Neural cell (in vitro differentiated cells): Measurements from ENCODE around the gene KCNAB2.

Source experiments
- CTCF ChIP-seq: fragments of 450-650 bp; IDR thresholded peaks from 2 replicates; pipeline ENCODE4 v1.5.1; 2014; ENCODE audit warnings: antibody characterized with exemption, mild to moderate bottlenecking, moderate library complexity; ENCODE audit not compliant: poor library complexity, severe bottlenecking
- EP300 ChIP-seq: fragments of 450-650 bp; conservative IDR thresholded peaks from 2 replicates; pipeline ENCODE4 v1.6.1; 2014; ENCODE audit warnings: antibody characterized with exemption, mild to moderate bottlenecking, moderate library complexity; ENCODE audit not compliant: poor library complexity, severe bottlenecking
- EZH2 ChIP-seq: fragments of 200-600, 300-800 bp; shearing (Covaris generic), sonication (generic); IDR thresholded peaks from 2 replicates; pipeline ENCODE4 v1.6.1; 2014; ENCODE audit warnings: antibody characterized with exemption, low read length, borderline replicate concordance, mild to moderate bottlenecking; ENCODE audit not compliant: insufficient read depth, poor library complexity, severe bottlenecking
- MXI1 ChIP-seq: fragments of 450-650 bp; conservative IDR thresholded peaks from 2 replicates; pipeline ENCODE4 v1.6.1; 2014; ENCODE audit warnings: antibody characterized with exemption, mild to moderate bottlenecking; ENCODE audit not compliant: poor library complexity, severe bottlenecking
- POLR2AphosphoS5 ChIP-seq: IDR thresholded peaks from 2 replicates; pipeline ENCODE4 v1.6.1; 2012
- RAD21 ChIP-seq: fragments of 450-650 bp; conservative IDR thresholded peaks from 2 replicates; pipeline ENCODE4 v1.6.1; 2014; ENCODE audit warnings: antibody characterized with exemption, mild to moderate bottlenecking, moderate library complexity
- REST ChIP-seq: IDR thresholded peaks from 2 replicates; pipeline ENCODE4 v1.6.1; 2012; ENCODE audit warnings: borderline replicate concordance
- SMC3 ChIP-seq: fragments of 450-650 bp; conservative IDR thresholded peaks from 2 replicates; pipeline ENCODE4 v1.6.1; 2014; ENCODE audit warnings: antibody characterized with exemption, mild to moderate bottlenecking, moderate library complexity; ENCODE audit not compliant: poor library complexity

- TF ChIP-seq MXI1 (no peak), EZH2 (no peak), EP300 (no peak), CTCF (no peak), POLR2AphosphoS5 (no peak), SMC3 (no peak), REST (no peak), RAD21 (no peak)
These were observed 87.6 kb downstream of the KCNAB2 start for GRCh38 chr1:6133146-6133895.
